Smooth muscle cell (in vitro differentiated cells): ENCODE measurements around the gene SYTL2. TPM values are rescaled to one million over a fixed set of nuclear protein-coding genes. Genes with fewer than 3 reads are reported as not detected.
"Not testable (repeated sequence)": the region's sequence is repeated elsewhere in the genome, so short reads cannot be mapped to it uniquely, and the experiment has no call there.

Source experiments
- DNase-seq: peaks from one replicate; lab custom pipeline; 2025; ENCODE audit not compliant: unreplicated experiment; lab: John Stamatoyannopoulos, UW
- H2AFZ ChIP-seq: fragments of 200-600 bp; sonication (generic); 2 replicates; pipeline ENCODE4 v1.6.0; 2016; ENCODE audit warnings: antibody characterized with exemption, low read depth, mild to moderate bottlenecking
- H3F3A ChIP-seq: fragments of 200-600 bp; sonication (generic); 2 replicates; pipeline ENCODE4 v1.6.0; 2017; ENCODE audit warnings: antibody characterized with exemption, low read depth
- H3K27ac ChIP-seq: fragments of 200-600 bp; sonication (generic); 2 replicates; pipeline ENCODE4 v1.5.1; 2016; ENCODE audit warnings: low read depth, mild to moderate bottlenecking
- H3K27me3 ChIP-seq: fragments of 200-600 bp; sonication (generic); 2 replicates; pipeline ENCODE4 v1.6.1; 2016; ENCODE audit warnings: low read depth, mild to moderate bottlenecking
- H3K36me3 ChIP-seq: fragments of 200-600 bp; sonication (generic); 2 replicates; pipeline ENCODE4 v1.5.1; 2016; ENCODE audit warnings: low read depth
- H3K4me1 ChIP-seq: fragments of 200-600 bp; sonication (generic); 2 replicates; pipeline ENCODE4 v1.5.1; 2016; ENCODE audit warnings: low read depth
- H3K4me2 ChIP-seq: fragments of 200-600 bp; sonication (generic); 2 replicates; pipeline ENCODE4 v1.6.0; 2016; ENCODE audit warnings: mild to moderate bottlenecking
- H3K4me3 ChIP-seq: fragments of 200-600 bp; sonication (generic); 2 replicates; pipeline ENCODE4 v1.5.1; 2016; ENCODE audit warnings: mild to moderate bottlenecking
- H3K79me2 ChIP-seq: fragments of 200-600 bp; sonication (generic); 2 replicates; pipeline ENCODE4 v1.6.0; 2016; ENCODE audit warnings: low read depth, mild to moderate bottlenecking
- H3K9ac ChIP-seq: fragments of 200-600 bp; sonication (generic); 2 replicates; pipeline ENCODE4 v1.6.0; 2016; ENCODE audit warnings: low read depth
- H3K9me3 ChIP-seq: fragments of 200-600 bp; sonication (generic); replicated peaks from 2 replicates; pipeline ENCODE4 v1.5.1; 2016; ENCODE audit warnings: low read depth
- H4K20me1 ChIP-seq: fragments of 200-600 bp; sonication (generic); 2 replicates; pipeline ENCODE4 v1.6.0; 2016; ENCODE audit warnings: low read depth
- WGBS: methylation state at CpG from one replicate; pipeline ENCODE4 v1.1.7; 2016; ENCODE audit warnings: low lambda C conversion rate; 5-methylcytosine and 5-hydroxymethylcytosine counted together
- polyA plus RNA-seq: library from polyadenylated mRNA; unstranded; fragments of >200 nt; fragmentation: Nextera tagmentation; extraction: Ambion mirVana; gene quantifications from 2 replicates; pipeline ENCODE4 v1.2.1, GENCODE V29; 2016
- total RNA-seq: library from RNA; depleted of rRNA; stranded (reverse); fragments of >200 nt; gene quantifications from 2 replicates; pipeline ENCODE4 v1.2.3, GENCODE V29; 2014
- TF ChIP-seq, protein P1 (sequence below): fragments of 200-600 bp; sonication (generic); IDR thresholded peaks from 2 replicates; pipeline ENCODE4 v1.5.1; 2017; ENCODE audit warnings: borderline replicate concordance, mild to moderate bottlenecking, antibody characterized with exemption; ENCODE audit not compliant: insufficient read depth, poor library complexity, severe bottlenecking

The SYTL2 gene
- total and polyA plus RNA-seq, 2 experiments from 2014 or later: 10.4 to 50.7 TPM

DNA sequence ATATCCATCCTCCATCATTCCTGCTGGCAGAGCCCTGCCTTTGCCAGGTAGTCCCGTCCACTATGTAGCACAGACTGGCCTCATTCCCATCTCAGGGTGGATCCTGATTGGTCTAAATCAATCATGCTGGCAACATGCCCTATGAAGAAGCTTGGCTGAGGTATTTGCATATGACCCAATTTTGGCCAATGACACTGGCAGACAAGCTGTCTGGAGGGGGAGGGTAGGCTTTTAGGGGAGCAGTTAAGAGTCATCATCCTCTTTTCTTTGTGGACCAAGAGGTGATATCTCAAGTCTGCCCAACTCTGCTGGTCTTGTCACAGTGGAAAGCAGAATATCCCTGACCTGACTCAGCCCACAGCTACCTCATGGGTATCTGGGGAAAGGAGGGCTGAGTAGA, 130.0 kb downstream of the SYTL2 start:
- WGBS: 82% methylated on average over 1 of the region's 1 CpG
- H3K36me3 ChIP-seq: no peaks in the 10 kb centered on the region

GRCh38 chr11:85679576-85679975, 131.4 kb downstream of the SYTL2 start:
- Histone ChIP-seq H3K4me1 (peaks cover 10% of the 10 kb centered on the region), H3K27ac (no peak overlapping the region), H3F3A (no peaks in the 10 kb centered on the region), H3K9me3 (no peaks in the 10 kb centered on the region), H3K36me3 (no peaks in the 10 kb centered on the region), H3K27me3 (no peaks in the 10 kb centered on the region), H2AFZ (no peak overlapping the region), H4K20me1 (no peaks in the 10 kb centered on the region), H3K9ac (no peak overlapping the region), H3K79me2 (no peaks in the 10 kb centered on the region), H3K4me3 (no peak overlapping the region), H3K4me2 (no peak overlapping the region)
- no peak for DNase-seq
- 69% methylated on average over 4 of the region's 4 CpGs for WGBS
- TF ChIP-seq, protein P1, sequence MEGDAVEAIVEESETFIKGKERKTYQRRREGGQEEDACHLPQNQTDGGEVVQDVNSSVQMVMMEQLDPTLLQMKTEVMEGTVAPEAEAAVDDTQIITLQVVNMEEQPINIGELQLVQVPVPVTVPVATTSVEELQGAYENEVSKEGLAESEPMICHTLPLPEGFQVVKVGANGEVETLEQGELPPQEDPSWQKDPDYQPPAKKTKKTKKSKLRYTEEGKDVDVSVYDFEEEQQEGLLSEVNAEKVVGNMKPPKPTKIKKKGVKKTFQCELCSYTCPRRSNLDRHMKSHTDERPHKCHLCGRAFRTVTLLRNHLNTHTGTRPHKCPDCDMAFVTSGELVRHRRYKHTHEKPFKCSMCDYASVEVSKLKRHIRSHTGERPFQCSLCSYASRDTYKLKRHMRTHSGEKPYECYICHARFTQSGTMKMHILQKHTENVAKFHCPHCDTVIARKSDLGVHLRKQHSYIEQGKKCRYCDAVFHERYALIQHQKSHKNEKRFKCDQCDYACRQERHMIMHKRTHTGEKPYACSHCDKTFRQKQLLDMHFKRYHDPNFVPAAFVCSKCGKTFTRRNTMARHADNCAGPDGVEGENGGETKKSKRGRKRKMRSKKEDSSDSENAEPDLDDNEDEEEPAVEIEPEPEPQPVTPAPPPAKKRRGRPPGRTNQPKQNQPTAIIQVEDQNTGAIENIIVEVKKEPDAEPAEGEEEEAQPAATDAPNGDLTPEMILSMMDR: no peak

More for the DNA sequence above, 130.0 kb downstream of the SYTL2 start:
- Histone ChIP-seq H3F3A (no peaks in the 10 kb centered on the region), H3K27me3 (no peaks in the 10 kb centered on the region), H3K79me2 (no peaks in the 10 kb centered on the region), H3K9me3 (no peaks in the 10 kb centered on the region), H4K20me1 (no peaks in the 10 kb centered on the region), H3K9ac (no peak overlapping the region), H3K4me3 (no peak overlapping the region), H3K4me2 (no peak overlapping the region), H3K27ac (no peak overlapping the region), H2AFZ (no peak overlapping the region), H3K4me1 (peaks cover 10% of the 10 kb centered on the region)
- TF ChIP-seq, protein P1: no peak
- DNase-seq: no peak

DNA sequence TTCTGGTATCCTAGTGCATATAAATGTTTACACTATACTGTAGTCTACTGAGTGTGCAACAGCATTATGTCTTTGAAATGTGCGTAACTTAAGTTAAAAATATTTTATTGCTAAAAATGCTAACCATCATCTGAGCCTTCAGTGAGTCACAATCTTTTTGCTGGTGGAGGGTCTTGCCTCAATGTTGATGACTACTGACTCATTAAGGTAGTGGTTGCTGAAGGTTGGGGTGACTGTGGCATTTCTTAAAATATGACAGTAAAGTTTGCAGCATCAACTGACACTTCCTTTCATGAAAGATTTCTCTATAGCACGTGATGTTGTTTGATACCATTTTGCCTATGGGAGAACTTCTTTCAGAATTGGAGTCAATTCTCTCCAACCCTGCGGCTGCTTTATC, 137.5 kb downstream of the SYTL2 start:
- DNase-seq: no peak
- no peak overlapping the region for H3K4me2 ChIP-seq
- H3K27me3 ChIP-seq: no peaks in the 10 kb centered on the region
- no peaks in the 10 kb centered on the region for H3K36me3 ChIP-seq
- no peaks in the 10 kb centered on the region for H3K9me3 ChIP-seq
- H3K27ac ChIP-seq: no peak overlapping the region
- H2AFZ ChIP-seq: no peak overlapping the region
- H3K4me3 ChIP-seq: no peak overlapping the region
- no peak overlapping the region for H3K9ac ChIP-seq
- TF ChIP-seq, protein P1: no peak
- no peaks in the 10 kb centered on the region for H4K20me1 ChIP-seq
- no peaks in the 10 kb centered on the region for H3K4me1 ChIP-seq
- H3F3A ChIP-seq: no peaks in the 10 kb centered on the region
- H3K79me2 ChIP-seq: no peaks in the 10 kb centered on the region
- 94% methylated on average over 3 of the region's 3 CpGs for WGBS

DNA sequence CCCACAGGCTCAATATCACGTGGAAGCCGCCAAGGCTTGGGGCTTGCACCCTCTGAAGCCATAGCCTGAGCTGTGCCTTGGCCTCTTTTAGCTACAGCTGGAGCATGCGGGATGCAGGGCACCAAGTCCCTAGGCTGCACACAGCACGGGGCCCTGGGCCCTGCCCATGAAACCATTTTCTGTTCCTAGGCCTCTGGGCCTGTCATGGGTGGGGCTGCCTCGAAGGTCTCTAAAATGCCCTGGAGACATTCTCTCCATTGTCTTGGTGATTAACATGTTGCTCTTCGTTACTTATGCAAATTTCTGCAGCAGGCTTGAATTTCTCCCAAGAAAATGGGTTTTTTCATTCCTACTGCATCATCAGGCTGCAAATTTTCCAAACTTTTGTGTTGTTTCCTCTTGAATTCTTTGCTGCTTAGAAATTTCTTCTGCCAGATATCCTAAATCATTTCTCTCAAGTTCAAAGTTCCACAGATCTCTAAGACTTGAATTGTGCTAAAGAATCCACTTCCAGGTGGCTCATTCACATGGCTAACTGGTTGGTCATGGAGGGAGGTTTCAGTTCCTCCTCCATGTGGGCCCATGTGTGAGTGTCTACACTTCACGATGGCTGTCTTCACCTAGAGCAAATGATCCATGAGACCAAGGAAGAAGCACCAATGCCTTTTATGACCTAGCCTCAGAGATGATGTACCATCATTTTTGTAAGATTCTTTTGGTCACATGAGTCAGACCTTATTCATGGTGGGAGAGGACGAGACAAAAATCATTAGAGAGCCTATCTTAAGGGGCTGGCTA, 138.6 kb downstream of the SYTL2 start:
- H3K9me3 ChIP-seq: no peaks in the 10 kb centered on the region
- H3K4me2 ChIP-seq: no peak overlapping the region
- H4K20me1 ChIP-seq: no peaks in the 10 kb centered on the region
- H3K4me3 ChIP-seq: no peak overlapping the region
- H3K79me2 ChIP-seq: no peaks in the 10 kb centered on the region
- H3K27ac ChIP-seq: no peak overlapping the region
- TF ChIP-seq, protein P1: no peak
- H2AFZ ChIP-seq: no peak overlapping the region
- H3K27me3 ChIP-seq: no peaks in the 10 kb centered on the region
- no peaks in the 10 kb centered on the region for H3F3A ChIP-seq
- 82% methylated on average over 8 of the region's 8 CpGs for WGBS
- DNase-seq: no peak
- H3K9ac ChIP-seq: no peak overlapping the region
- H3K36me3 ChIP-seq: no peaks in the 10 kb centered on the region
- no peaks in the 10 kb centered on the region for H3K4me1 ChIP-seq

GRCh38 chr11:85670949-85671663, 139.8 kb downstream of the SYTL2 start:
- H3K4me1 ChIP-seq, H3K79me2 ChIP-seq, H3K4me2 ChIP-seq, H3K4me3 ChIP-seq, H3K27ac ChIP-seq, H2AFZ ChIP-seq, H3F3A ChIP-seq, H3K36me3 ChIP-seq, H3K9ac ChIP-seq, H3K27me3 ChIP-seq, H4K20me1 ChIP-seq, H3K9me3 ChIP-seq, DNase-seq: not testable (repeated sequence)
